KMS-11 (cell line): Measurements from ENCODE around the gene RTCA.

Experiments
- H2AFZ ChIP-seq: fragments of 200-600 bp; sonication (generic); 2 replicates; pipeline ENCODE4 v1.6.1; 2016; ENCODE audit warnings: antibody characterized with exemption, mixed run types, low read depth
- H3K27ac ChIP-seq: fragments of 200-600 bp; sonication (generic); 2 replicates; pipeline ENCODE4 v1.6.1; 2016; ENCODE audit warnings: mild to moderate bottlenecking, mixed run types
- H3K27me3 ChIP-seq: fragments of 200-600 bp; sonication (generic); 2 replicates; pipeline ENCODE4 v1.6.1; 2017; ENCODE audit warnings: mild to moderate bottlenecking, low read depth, mixed run types, moderate library complexity; ENCODE audit not compliant: insufficient read depth
- H3K36me3 ChIP-seq: fragments of 200-600 bp; sonication (generic); 2 replicates; pipeline ENCODE4 v1.6.1; 2017; ENCODE audit warnings: mild to moderate bottlenecking, mixed run types; ENCODE audit not compliant: insufficient read depth
- H3K4me1 ChIP-seq: fragments of 200-600 bp; sonication (generic); 2 replicates; pipeline ENCODE4 v1.6.1; 2016; ENCODE audit warnings: mild to moderate bottlenecking, low read depth, mixed run types; ENCODE audit not compliant: poor library complexity, severe bottlenecking
- H3K4me2 ChIP-seq: fragments of 200-600 bp; sonication (generic); 2 replicates; pipeline ENCODE4 v1.7.0; 2016; ENCODE audit warnings: mild to moderate bottlenecking, mixed run types
- H3K4me3 ChIP-seq: fragments of 200-600 bp; sonication (generic); IDR thresholded peaks from 2 replicates; pipeline ENCODE4 v1.6.1; 2017; ENCODE audit warnings: low read depth, low read length, mixed read lengths; ENCODE audit not compliant: insufficient read depth
- H3K79me2 ChIP-seq: fragments of 200-600 bp; sonication (generic); 2 replicates; pipeline ENCODE4 v1.6.1; 2016; ENCODE audit warnings: low read depth, mixed run types; ENCODE audit not compliant: insufficient read depth
- H3K9ac ChIP-seq: fragments of 200-600 bp; sonication (generic); 2 replicates; pipeline ENCODE4 v1.6.1; 2016; ENCODE audit warnings: mild to moderate bottlenecking, mixed run types
- H4K20me1 ChIP-seq: fragments of 200-600 bp; sonication (generic); 2 replicates; pipeline ENCODE4 v1.6.1; 2016; ENCODE audit warnings: mild to moderate bottlenecking, mixed run types; ENCODE audit not compliant: insufficient read depth
- TF ChIP-seq, protein P1 (sequence below): fragments of 200-600 bp; sonication (generic); conservative IDR thresholded peaks from 2 replicates; pipeline ENCODE4 v1.6.1; 2017; ENCODE audit warnings: low read depth, mild to moderate bottlenecking, antibody characterized with exemption, low read length, moderate library complexity, mixed read lengths

The RTCA gene

GRCh38 chr1:100298512-100298911 lies 32.5 kb downstream of the RTCA start:
- no peak overlapping the region for H3K4me3 ChIP-seq
- TF ChIP-seq, protein P1, sequence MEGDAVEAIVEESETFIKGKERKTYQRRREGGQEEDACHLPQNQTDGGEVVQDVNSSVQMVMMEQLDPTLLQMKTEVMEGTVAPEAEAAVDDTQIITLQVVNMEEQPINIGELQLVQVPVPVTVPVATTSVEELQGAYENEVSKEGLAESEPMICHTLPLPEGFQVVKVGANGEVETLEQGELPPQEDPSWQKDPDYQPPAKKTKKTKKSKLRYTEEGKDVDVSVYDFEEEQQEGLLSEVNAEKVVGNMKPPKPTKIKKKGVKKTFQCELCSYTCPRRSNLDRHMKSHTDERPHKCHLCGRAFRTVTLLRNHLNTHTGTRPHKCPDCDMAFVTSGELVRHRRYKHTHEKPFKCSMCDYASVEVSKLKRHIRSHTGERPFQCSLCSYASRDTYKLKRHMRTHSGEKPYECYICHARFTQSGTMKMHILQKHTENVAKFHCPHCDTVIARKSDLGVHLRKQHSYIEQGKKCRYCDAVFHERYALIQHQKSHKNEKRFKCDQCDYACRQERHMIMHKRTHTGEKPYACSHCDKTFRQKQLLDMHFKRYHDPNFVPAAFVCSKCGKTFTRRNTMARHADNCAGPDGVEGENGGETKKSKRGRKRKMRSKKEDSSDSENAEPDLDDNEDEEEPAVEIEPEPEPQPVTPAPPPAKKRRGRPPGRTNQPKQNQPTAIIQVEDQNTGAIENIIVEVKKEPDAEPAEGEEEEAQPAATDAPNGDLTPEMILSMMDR, result no peak
- no peak overlapping the region for H3K27ac ChIP-seq
- H3K27me3 ChIP-seq, result no peaks in the 10 kb centered on the region
- no peak overlapping the region for H3K9ac ChIP-seq
- H3K4me1 ChIP-seq, result no peaks in the 10 kb centered on the region
- no peaks in the 10 kb centered on the region for H3K79me2 ChIP-seq
- no peaks in the 10 kb centered on the region for H3K36me3 ChIP-seq
- H2AFZ ChIP-seq, result no peak overlapping the region
- no peak overlapping the region for H3K4me2 ChIP-seq
- no peaks in the 10 kb centered on the region for H4K20me1 ChIP-seq

- no peak overlapping the region for H3K27ac ChIP-seq
- no peak overlapping the region for H3K4me2 ChIP-seq
- no peaks in the 10 kb centered on the region for H3K27me3 ChIP-seq
Measured at GRCh38 chr1:100299521-100300222, 33.7 kb downstream of the RTCA start.

GRCh38 chr1:100300691-100301090 lies 34.7 kb downstream of the RTCA start:
- no peak overlapping the region for H3K4me3 ChIP-seq
- TF ChIP-seq, protein P1, result no peak
- no peaks in the 10 kb centered on the region for H4K20me1 ChIP-seq
- no peaks in the 10 kb centered on the region for H3K4me1 ChIP-seq
- no peak overlapping the region for H3K9ac ChIP-seq
- no peak overlapping the region for H2AFZ ChIP-seq
- H3K27me3 ChIP-seq, result no peaks in the 10 kb centered on the region
- no peak overlapping the region for H3K27ac ChIP-seq
- no peaks in the 10 kb centered on the region for H3K79me2 ChIP-seq
- H3K36me3 ChIP-seq, result no peaks in the 10 kb centered on the region
- no peak overlapping the region for H3K4me2 ChIP-seq

More at GRCh38 chr1:100299521-100300222, 33.7 kb downstream of the RTCA start:
- H2AFZ ChIP-seq, result no peak overlapping the region
- H3K4me1 ChIP-seq, result no peaks in the 10 kb centered on the region
- TF ChIP-seq, protein P1, result no peak
- no peaks in the 10 kb centered on the region for H3K79me2 ChIP-seq
- no peak overlapping the region for H3K9ac ChIP-seq
- H3K36me3 ChIP-seq, result no peaks in the 10 kb centered on the region
- H3K4me3 ChIP-seq, result no peak overlapping the region
- H4K20me1 ChIP-seq, result no peaks in the 10 kb centered on the region

- Histone ChIP-seq H3K27ac (no peak overlapping the region), H3K4me2 (no peak overlapping the region), H3K9ac (no peak overlapping the region), H4K20me1 (no peaks in the 10 kb centered on the region), H3K27me3 (no peaks in the 10 kb centered on the region), H2AFZ (no peak overlapping the region), H3K4me3 (no peak overlapping the region), H3K36me3 (no peaks in the 10 kb centered on the region), H3K79me2 (no peaks in the 10 kb centered on the region), H3K4me1 (no peaks in the 10 kb centered on the region)
- TF ChIP-seq, protein P1, result no peak
Measured at GRCh38 chr1:100302739-100303138, 36.7 kb downstream of the RTCA start.
